ENCODE results near the gene MT1A. TPM values are rescaled to one million over a fixed set of nuclear protein-coding genes. Genes with fewer than 3 reads are reported as not detected.

Gene MT1A
- total RNA-seq, result 23.9 and 27.7 TPM in 2 replicates

DNA sequence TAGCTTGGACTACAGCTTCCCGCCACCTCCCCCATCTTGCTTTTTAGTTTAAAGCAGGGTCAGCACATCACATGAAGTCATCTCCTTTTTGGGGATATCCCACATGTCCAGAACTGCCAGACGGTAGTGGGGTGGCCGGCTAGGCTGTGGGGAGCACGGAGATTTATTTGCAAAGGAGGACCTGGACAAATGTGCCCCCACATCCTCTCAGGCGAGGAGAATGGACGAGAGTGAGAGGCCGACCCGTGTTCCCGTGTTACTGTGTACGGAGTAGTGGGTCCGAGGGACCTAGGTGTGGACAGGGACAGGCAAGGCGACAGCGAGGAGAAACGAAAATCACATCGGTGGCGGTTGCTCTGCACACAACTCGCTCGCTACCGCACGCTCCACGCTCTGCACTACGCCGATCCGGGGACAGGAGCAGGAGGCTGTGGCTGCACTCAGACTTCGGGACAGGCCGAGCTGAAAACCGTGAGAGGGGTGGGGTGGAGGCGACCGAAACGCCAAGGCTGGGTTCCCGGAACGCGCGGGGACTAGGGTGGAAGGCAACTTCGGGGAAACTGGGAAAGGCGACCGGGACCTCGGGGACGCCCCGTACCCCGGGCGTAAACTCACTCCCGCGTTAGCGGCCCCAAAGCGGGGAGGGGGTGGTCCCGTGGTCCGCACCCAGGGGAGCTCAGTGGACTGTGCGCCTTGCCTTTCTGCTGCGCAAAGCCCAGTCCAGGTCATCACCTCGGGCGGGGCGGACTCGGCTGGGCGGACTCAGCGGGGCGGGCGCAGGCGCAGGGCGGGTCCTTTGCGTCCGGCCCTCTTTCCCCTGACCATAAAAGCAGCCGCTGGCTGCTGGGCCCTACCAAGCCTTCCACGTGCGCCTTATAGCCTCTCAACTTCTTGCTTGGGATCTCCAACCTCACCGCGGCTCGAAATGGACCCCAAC is at the start of gene MT1A:
TSS of gene MT1A (plus strand) at position 853 of the 937 bp plus-strand sequence. CDS start at position 926, 73 bp downstream.

DNA sequence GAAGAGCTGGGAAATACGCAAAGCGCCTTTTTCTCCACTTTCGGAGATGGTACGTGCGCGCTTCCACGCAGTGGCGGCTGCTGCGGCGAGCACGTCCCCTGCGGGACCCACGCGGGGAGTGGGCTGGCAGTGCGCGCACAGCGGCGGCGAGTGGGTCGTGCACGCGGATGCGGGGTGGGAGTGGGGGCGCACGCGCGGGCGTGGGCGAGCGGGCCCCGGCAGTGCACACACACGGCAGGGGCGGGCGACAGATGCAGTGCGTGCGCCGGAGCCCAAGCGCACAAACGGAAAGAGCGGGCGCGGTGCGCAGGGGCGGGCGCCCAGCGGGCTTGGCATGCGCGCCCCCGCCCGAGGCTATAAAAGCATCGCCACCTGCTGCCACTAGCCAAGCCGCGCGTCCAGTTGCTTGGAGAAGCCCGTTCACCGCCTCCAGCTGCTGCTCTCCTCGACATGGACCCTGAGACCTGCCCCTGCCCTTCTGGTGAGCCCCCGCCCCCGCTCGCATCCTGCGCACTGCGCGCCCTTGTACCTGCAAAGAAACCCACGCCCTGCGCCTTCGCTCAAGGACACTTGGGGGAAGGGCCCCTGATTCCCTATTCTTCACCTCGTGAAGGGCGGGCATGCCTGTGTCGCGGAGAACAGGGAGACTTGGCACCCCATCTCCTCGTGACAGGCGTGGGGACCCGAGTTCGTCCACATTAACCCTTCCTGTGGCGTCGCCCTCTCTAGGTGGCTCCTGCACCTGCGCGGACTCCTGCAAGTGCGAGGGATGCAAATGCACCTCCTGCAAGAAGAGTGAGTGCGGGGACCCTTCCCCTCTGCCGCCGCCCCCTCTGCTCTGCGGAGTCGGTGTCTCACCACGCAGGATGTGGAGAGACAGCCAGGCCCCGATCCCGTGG is 49.1 kb upstream of the MT1A start, which contains the start of gene MT3:
TSS of gene MT3 (plus strand) at position 388 of the 899 bp plus-strand sequence. CDS start at position 451, 63 bp downstream.

DNA sequence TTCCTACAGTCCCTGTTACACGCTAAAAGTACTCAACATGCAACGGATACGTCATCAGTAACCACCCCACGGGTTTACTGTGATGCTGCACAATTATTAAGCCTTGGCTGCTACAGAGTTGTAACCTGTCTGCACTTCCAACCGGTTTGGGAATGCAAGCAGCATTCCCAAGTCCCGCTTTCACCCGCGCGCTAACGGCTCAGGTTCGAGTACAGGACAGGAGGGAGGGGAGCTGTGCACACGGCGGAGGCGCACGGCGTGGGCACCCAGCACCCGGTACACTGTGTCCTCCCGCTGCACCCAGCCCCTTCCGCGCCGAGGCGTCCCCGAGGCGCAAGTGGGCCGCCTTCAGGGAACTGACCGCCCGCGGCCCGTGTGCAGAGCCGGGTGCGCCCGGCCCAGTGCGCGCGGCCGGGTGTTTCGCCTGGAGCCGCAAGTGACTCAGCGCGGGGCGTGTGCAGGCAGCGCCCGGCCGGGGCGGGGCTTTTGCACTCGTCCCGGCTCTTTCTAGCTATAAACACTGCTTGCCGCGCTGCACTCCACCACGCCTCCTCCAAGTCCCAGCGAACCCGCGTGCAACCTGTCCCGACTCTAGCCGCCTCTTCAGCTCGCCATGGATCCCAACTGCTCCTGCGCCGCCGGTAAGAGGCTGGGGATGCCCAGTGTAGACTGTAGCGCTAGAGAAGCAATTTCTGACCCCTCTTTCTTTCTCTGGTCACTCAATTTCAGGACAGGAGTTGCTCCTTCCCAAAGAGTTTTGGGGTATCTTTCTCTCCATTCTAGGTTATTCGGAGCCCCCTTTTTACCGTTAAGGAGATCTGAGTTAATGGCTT is 30.2 kb upstream of the MT1A start, which contains the start of gene MT2A:
TSS of gene MT2A (plus strand) at position 542 of the 833 bp plus-strand sequence. CDS start at position 614, 72 bp downstream.

DNA sequence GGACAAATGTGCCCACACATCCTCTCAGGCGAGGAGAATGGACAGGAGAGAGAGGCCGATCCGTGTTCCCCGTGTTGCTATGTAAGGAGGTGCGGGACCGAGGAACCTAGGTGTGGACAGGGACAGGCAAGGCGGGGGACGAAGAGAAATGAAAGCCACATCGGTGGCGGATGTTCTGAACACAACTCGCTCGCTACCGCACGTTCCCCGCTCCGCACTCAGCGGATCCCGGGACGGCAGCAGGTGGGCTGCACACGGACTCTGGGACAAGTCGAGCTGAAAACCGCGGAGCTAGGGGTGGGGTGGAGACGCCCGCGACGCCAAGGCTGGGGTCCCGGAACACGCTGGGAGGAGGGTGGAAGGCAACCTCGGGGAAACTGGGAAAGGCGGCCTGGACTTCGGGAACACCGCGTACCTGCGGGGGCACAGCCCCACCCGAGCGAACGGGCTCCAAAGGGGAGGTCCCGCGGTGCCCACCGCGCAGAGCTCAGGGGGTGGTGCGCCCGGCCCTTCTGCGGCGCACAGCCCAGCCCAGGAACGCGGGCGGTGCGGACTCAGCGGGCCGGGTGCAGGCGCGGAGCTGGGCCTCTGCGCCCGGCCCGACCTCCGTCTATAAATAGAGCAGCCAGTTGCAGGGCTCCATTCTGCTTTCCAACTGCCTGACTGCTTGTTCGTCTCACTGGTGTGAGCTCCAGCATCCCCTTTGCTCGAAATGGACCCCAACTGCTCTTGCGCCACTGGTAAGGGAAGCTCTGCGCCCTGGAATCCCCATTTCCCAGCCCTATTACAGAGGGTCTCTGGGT is 13.1 kb upstream of the MT1A start, which contains the start of gene MT1E:
TSS of gene MT1E (plus strand) at position 642 of the 803 bp plus-strand sequence. CDS start at position 713, 71 bp downstream.

DNA sequence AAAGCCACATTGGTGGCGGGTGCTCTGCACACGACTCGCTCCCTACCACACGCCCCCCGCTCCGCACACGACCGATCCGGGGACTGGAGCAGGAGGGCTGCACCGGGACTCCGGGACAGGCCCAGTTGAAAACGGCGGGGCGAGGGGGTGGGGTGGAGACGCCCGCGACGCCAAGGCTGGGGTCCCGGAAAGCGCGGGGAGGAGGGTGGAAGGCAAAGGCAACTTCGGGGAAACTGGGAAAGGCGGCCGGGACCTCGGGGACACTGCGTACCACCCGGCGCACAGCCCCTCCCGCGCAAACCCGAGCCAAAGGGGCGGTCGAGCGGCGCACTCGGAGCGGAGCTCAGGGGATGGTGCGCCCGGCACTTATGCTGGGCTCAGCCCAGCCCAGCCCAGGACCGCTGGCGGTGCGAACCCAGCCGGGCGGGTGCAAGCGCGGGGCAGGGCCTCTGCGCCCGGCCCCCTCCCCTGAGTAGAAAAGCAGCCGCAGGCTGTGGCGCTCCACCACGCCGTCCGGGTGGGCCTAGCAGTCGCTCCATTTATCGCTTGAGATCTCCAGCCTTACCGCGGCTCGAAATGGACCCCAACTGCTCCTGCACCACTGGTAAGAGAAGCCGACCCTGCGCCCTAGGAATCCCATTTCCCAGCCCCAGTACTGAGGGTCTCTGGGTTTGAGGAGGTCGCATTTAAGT is 6.2 kb upstream of the MT1A start, which contains the start of gene MT1M:
TSS of gene MT1M (plus strand) at position 504 of the 692 bp plus-strand sequence. CDS start at position 577, 73 bp downstream.

DNA sequence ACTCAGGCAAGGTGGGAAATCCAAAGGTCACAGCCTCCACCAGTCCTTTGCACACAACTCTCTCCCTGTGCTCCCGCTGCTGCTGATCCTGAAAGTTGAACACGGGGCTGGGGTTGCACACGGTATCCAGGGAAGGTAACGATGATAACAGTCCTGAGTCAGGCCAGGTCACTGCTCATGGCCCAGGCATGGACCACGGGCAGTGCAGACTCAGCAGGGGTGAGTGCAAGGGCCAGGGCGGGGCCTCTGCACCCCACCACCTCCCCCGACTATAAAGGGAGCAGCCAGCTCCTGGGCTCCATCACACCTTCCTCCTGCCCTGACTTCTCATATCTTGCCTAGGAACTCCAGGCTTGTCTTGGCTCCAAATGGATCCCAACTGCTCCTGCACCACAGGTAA is 13.1 kb downstream of the MT1A start, which contains the start of gene MT1B:
TSS of gene MT1B (plus strand) at position 301 of the 400 bp plus-strand sequence. CDS start at position 369, 68 bp downstream.

DNA sequence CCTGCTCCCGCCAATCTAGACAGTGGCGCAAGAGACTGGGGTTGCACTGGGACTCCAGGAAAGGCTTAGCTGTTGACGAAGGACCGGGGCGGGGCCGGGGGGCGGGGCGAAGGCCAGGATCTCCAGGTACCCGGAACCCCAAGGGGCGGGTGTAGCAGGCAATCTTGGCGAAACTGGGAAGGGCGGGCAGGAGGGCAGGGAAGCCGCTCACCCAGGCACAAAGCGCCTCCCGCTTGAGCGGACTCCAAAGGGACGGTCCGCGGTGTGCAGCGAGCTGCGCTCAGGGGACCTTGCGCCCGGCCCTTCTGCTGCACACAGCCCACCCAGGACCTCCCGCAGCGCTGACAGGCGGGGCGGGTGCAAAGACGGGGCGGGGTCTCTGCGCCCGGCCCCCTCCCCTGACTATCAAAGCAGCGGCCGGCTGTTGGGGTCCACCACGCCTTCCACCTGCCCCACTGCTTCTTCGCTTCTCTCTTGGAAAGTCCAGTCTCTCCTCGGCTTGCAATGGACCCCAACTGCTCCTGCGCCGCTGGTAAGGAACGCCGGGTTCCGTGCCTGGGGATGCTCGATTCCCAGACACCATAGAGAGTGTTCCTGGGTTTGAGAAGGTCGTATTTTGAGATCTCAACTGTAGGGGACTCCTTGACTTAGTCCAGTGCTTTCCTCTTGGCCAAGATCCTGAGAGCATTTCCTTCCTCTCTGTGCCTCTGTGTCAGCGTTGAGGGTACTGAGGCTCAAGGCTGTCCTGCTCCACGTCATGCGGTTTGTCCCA is 19.3 kb downstream of the MT1A start, which contains the start of gene MT1F:
TSS of gene MT1F (plus strand) at position 405 of the 772 bp plus-strand sequence. CDS start at position 505, 100 bp downstream.

DNA sequence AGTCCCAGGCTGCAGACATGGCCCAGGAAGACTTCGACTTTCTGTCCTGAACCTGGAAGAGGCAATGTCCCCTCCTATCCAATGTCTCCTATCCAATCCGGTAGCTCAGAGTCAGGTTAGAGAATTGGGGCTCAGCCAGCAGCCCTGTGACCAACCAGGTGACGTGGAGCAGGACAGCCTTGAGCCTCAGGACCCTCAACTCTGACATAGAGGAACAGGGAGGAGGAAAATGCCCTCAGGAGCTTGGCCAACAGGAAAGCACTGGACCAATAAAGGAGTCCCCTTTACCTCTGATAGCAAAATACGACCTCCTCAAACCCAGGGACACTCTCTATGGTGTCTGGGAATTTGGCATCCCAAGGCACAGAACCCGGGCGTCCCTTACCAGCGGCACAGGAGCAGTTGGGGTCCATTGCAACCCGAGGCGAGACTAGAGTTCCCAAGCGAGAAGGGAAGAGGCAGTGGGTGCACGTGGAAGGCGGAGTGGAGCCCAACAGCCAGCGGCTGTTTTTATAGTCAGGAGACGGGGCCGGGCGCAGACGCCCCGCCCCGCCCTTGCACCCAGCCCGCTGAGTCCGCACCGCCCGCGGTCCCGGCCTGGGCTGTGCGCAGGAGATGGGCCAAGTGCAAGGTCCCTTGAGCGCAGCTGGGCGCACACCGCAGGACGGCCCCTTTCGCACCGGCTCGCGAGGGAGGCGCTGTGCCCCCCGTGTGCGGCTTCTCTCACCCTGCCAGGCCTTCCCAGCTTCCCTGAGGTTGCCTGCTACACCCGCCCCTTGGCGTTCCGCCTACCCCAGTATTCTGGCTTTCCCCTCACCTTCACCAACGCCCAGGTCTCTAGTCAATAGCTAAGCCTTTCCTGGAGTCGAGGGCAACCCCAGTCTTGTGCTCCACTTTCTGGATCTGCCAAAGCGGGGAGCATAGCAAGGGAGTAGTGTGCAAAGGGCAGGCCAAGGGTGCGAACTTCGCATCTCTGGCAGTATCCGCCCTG is 29.4 kb downstream of the MT1A start, which contains the start of gene MT1G:
TSS of gene MT1G (minus strand) at position 485 of the 991 bp plus-strand sequence. CDS start at position 413, 72 bp downstream.

DNA sequence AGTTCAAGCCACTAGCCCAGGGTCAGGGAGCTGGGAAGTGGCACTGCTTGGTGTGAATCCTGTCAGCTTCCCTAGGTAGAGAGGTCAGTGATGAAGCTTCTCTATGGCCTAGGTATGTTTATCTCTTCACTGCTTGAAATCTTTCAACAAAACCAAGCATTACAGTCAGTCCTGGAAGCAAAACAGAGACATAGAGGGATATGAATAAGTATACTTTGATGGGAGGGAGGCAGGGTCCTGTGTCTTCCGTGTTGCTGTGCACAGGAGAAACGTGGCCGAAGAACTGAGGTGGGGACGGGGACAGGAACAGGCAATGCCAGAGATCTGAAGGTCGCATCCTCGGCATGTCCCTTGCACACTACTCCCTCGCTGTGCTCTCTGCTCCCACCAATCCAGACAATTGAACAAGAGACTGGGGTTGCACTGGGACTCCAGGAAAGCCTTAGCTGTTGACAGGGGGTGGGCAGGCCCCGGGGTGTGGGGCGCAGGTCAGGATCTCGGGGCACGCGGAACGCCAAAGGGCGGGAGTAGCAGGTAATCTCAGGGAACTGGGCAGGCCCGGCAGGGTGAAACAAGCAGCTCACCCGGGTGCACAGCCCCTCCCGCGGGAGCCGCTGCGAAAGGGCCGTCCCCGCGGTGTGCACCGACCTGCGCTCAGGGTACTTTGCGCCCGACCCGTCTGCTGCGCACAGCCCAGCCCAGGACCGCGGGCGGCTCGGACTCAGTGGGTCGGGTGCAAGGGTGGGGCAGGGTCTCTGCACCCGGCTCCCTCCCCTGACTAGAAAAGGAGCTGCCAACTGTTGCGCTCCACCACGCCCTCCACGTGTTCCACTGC is 30.8 kb downstream of the MT1A start, which contains the start of gene MT1H:
TSS of gene MT1H (plus strand) at position 810 of the 835 bp plus-strand sequence. CDS start 71 bp downstream, outside the sequence.

DNA sequence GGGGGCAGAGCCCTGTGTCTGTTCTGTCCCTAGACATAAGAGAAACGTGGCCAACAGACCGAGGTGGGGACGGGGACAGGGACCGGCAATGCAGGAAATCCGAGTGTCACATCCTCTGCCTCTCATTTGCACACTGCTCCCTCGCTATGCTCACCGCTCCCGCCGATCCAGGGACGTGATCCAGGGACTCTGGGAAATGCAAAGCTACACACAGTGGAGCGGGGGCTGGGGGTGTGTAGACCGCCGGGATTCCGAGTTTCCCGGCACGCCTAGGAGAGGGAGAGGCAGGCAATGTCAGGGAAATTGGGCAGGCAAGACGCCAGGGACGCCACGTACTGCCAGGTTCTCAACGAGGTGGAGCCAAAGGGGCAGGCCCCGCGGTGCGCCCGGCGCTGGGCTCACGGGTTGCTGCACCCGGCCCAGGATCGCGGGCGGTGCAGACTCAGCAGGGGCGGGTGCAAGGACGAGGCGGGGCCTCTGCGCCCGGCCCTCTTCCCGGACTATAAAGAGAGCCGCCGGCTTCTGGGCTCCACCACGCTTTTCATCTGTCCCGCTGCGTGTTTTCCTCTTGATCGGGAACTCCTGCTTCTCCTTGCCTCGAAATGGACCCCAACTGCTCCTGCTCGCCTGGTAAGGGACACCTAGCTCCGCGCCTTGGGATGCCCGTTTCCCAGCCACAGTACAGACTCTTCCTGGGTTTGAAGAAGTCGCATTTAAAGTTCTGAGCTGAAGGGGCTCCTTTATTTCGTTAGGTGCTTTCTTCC is 43.7 kb downstream of the MT1A start, which contains the start of gene MT1X:
TSS of gene MT1X (plus strand) at position 532 of the 764 bp plus-strand sequence. CDS start at position 603, 71 bp downstream.

Other genes with a start within 250 kb of the MT1A start
- gene AMFR, start 213.1 kb upstream of the MT1A start, total RNA-seq, result 98.6 and 104 TPM in 2 replicates
- 52.3 and 58.8 TPM in 2 replicates for gene NUDT21, start 187.3 kb upstream of the MT1A start, total RNA-seq
- 31.8 and 37.2 TPM in 2 replicates for gene OGFOD1, start 187.1 kb upstream of the MT1A start, total RNA-seq
- gene BBS2, start 118.6 kb upstream of the MT1A start, total RNA-seq, result 29.9 and 31.2 TPM in 2 replicates
- not detected in 2 replicates for gene MT4, start 73.6 kb upstream of the MT1A start, total RNA-seq
- not detected in 2 replicates for gene MT3, start 49.1 kb upstream of the MT1A start, total RNA-seq
- gene MT2A, start 30.1 kb upstream of the MT1A start, total RNA-seq, result 613 and 722 TPM in 2 replicates
- 213 TPM in 2 replicates for gene MT1E, start 12.9 kb upstream of the MT1A start, total RNA-seq
- 2.8 and 3.0 TPM in 2 replicates for gene MT1M, start 6.0 kb upstream of the MT1A start, total RNA-seq
- gene MT1B, start 13.2 kb downstream of the MT1A start, total RNA-seq, result not detected in 2 replicates
- gene MT1F, start 19.3 kb downstream of the MT1A start, total RNA-seq, result 0.15 TPM in 1 of 2 replicates, not detected in the other
- gene MT1G, start 29.4 kb downstream of the MT1A start, total RNA-seq, result 1.6 TPM in 1 of 2 replicates, not detected in the other
- not detected in 2 replicates for gene MT1H, start 31.1 kb downstream of the MT1A start, total RNA-seq
- 30.9 and 62.4 TPM in 2 replicates for gene MT1X, start 43.8 kb downstream of the MT1A start, total RNA-seq
- 73.3 and 81.0 TPM in 2 replicates for gene NUP93, start 91.5 kb downstream of the MT1A start, total RNA-seq
- gene SLC12A3, start 226.5 kb downstream of the MT1A start, total RNA-seq, result not detected in 2 replicates

Measured in bronchus fibroblast of lung (primary cell).